Right cardiac atrium (tissue), 5 donors: ENCODE measurements around the gene PEPD. TPM values are rescaled to one million over a fixed set of nuclear protein-coding genes. Genes with fewer than 3 reads are reported as not detected.
A peak's percentile ranks its signal among the peaks of the same experiment; 100 is the strongest.

Experiments
- ATAC-seq, 2 donors: fragments of 200-7000 bp; cut with Tn5 transposase; one replicate each; pipeline versions ENCODE4 v1.8.0 to v1.9.1; 2020; ENCODE audit warnings: moderate library complexity in 2 of 2, mild to moderate bottlenecking in 1 of 2
- DNase-seq, 3 donors: peaks; one replicate each; pipeline ENCODE4 v3.0.0-alpha.2; 2020
- H3K27ac ChIP-seq: one replicate; pipeline ENCODE4 v1.5.1; 2013; ENCODE audit warnings: mild to moderate bottlenecking, low read length, control low read depth, moderate library complexity
- H3K27me3 ChIP-seq: one replicate; pipeline ENCODE4 v1.6.1; 2013; ENCODE audit not compliant: control insufficient read depth, insufficient read depth
- H3K4me1 ChIP-seq: one replicate; pipeline ENCODE4 v1.6.1; 2013; ENCODE audit warnings: low read length; ENCODE audit not compliant: control insufficient read depth, insufficient read depth
- H3K4me3 ChIP-seq: one replicate; pipeline ENCODE4 v1.5.1; 2013; ENCODE audit warnings: low read length, control low read depth
- H3K9me3 ChIP-seq: one replicate; pipeline ENCODE4 v1.6.1; 2013; ENCODE audit warnings: low read length; ENCODE audit not compliant: control insufficient read depth
- WGBS: extraction: QIAGEN DNeasy Blood & Tissue Kit; methylation state at CpG from one replicate; pipeline ENCODE4 v1.1.7; 2013; 5-methylcytosine and 5-hydroxymethylcytosine counted together
- intact Hi-C, 4 donors: fragments of 100-400 bp; cut with DNase I; formaldehyde crosslinking; loops; one replicate each; pipeline versions ENCODE4 v1.11.0 to v1.14.0; 2022 to 2023
- polyA plus RNA-seq: library from polyadenylated mRNA; stranded (reverse); fragments of 200-250 nt; gene quantifications from one replicate; pipeline ENCODE4 v1.2.3, GENCODE V29; 2013
- total RNA-seq, 4 donors: library from RNA; stranded (reverse); fragmentation: NEBNext Ultra II Directional; extraction: Animal tissue kit (Norgen Biotek cat#: 25700); gene quantifications; one replicate each; pipeline ENCODE4 v1.2.1, GENCODE V29; 2021
- donor health status: healthy with polysubstance abuse.
- donor health status: DM: no; HTN: yes; CAD: no.
- donor health status: DM: no; HTN: no; CAD: no.
- donor health status: DM: no; HTN: yes; CAD: no; lungs with severe emphysema.
- donor health status: DM: yes; HTN: yes; CAD: no.

PEPD gene
- total and polyA plus RNA-seq, 5 donors, result 27.7 to 37.5 (median 34.4) TPM

- Histone ChIP-seq H3K27ac (no peak overlapping the region), H3K27me3 (no peaks in the 10 kb centered on the region), H3K4me1 (peaks cover 3% of the 10 kb centered on the region), H3K9me3 (no peaks in the 10 kb centered on the region), H3K4me3 (no peak overlapping the region)
- ATAC-seq (no peak), DNase-seq (peak in 2 of 3 donors; percentile 13 to 39)
- intact Hi-C loops, result no loop called here
- WGBS, result 90% methylated on average over 13 of the region's 13 CpGs
Measured at GRCh38 chr19:33511346-33511745, 10.2 kb downstream of the PEPD start.

GRCh38 chr19:33510462-33511194 lies 11.0 kb downstream of the PEPD start:
- 90% methylated on average over 11 of the region's 11 CpGs for WGBS
- Histone ChIP-seq H3K27me3 (no peaks in the 10 kb centered on the region), H3K27ac (no peak overlapping the region), H3K4me3 (no peak overlapping the region), H3K9me3 (no peaks in the 10 kb centered on the region), H3K4me1 (peaks cover 3% of the 10 kb centered on the region)
- ATAC-seq (no peak), DNase-seq (peak in 1 of 3 donors; percentile 13)
- intact Hi-C loops, result no loop called here

GRCh38 chr19:33509774-33510173 lies 11.8 kb downstream of the PEPD start:
- WGBS, result 97% methylated on average over 15 of the region's 15 CpGs

DNA sequence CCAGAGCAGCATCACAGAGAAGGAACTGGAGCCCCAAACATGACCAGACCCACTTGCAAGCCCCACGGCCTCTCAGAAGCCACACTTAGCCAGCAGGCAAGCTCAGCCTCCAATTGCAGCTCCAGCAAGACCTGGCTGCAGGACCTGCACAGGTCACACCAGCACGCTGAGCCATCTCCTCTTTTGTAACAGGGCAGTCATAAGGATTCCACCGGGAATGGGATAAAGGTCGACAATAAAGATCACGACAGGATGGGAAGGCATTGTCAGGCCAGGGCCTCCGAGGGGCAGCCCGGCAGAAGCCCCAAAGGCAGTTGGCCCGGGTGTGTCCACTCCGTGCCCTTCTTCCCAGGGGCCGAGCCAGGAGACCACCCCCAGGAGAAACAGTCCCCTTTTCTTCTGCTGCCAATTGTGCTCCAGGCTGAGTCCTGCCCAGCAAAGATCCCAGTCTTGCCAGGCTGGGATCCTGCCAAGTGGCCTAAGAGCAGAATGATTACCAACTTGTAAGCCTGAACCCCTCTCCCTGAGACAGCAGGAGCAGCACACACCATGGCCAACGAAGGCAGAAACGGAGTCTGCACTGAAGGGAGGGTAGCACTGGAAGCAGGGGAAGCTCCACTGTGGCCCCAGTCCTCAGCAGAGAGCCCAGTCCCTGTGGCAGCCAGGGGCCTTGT lies 12.5 kb downstream of the PEPD start:
- Histone ChIP-seq H3K9me3 (no peaks in the 10 kb centered on the region), H3K4me3 (no peak overlapping the region), H3K4me1 (peaks cover 3% of the 10 kb centered on the region), H3K27me3 (no peaks in the 10 kb centered on the region), H3K27ac (no peak overlapping the region)
- ATAC-seq (no peak), DNase-seq (peak in 2 of 3 donors; percentile 11 to 16)
- 88% methylated on average over 12 of the region's 12 CpGs for WGBS
- intact Hi-C loops, result no loop called here

More at GRCh38 chr19:33509774-33510173, 11.8 kb downstream of the PEPD start:
- H3K4me1 ChIP-seq, result peaks cover 3% of the 10 kb centered on the region
- H3K27ac ChIP-seq, result no peak overlapping the region
- no peak for ATAC-seq
- intact Hi-C loops, result no loop called here
- H3K9me3 ChIP-seq, result no peaks in the 10 kb centered on the region
- no peak overlapping the region for H3K4me3 ChIP-seq
- H3K27me3 ChIP-seq, result no peaks in the 10 kb centered on the region
- DNase-seq, result peak in 1 of 3 donors; percentile 37

DNA sequence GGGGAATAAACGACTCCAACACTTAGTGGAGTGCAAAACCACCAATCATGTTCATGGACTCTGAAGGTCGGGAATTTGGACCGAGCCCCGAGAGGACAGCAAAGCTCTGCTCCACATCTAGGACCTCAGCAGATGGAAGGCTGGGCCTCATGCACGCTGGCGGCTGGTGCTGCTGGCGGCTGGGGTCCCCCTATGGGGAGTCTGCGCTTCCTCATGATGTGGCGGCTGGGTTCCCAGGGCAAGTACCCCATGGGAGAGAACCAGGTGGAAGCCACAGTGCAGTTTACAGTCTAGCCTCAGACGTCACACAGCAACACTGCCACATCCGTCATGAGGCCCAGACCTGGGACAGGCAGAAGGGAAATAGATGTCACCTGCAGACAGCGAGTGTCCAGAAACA lies 13.2 kb downstream of the PEPD start:
- ATAC-seq, result no peak
- intact Hi-C loops, result no loop called here

GRCh38 chr19:33508009-33508408 lies 13.6 kb downstream of the PEPD start:
- Histone ChIP-seq H3K4me3 (no peak overlapping the region), H3K9me3 (no peaks in the 10 kb centered on the region), H3K27ac (no peak overlapping the region), H3K27me3 (no peaks in the 10 kb centered on the region), H3K4me1 (peaks cover 3% of the 10 kb centered on the region)
- DNase-seq (peak in 1 of 3 donors; percentile 7), ATAC-seq (no peak)
- WGBS, result 85% methylated on average over 7 of the region's 7 CpGs
- intact Hi-C loops, result no loop called here

More for the DNA sequence above, 13.2 kb downstream of the PEPD start:
- no peak overlapping the region for H3K4me3 ChIP-seq
- WGBS, result 94% methylated on average over 12 of the region's 12 CpGs
- no peak overlapping the region for H3K27ac ChIP-seq
- H3K4me1 ChIP-seq, result peaks cover 3% of the 10 kb centered on the region
- peak in 2 of 3 donors; percentile 6 to 31 for DNase-seq
- no peaks in the 10 kb centered on the region for H3K9me3 ChIP-seq
- no peaks in the 10 kb centered on the region for H3K27me3 ChIP-seq

- DNase-seq (peak in 1 of 3 donors; percentile 34), ATAC-seq (peak; percentile 30 to 47)
- intact Hi-C loops, result no loop called here
- 60% methylated on average over 24 of the region's 24 CpGs for WGBS
- Histone ChIP-seq H3K27ac (no peak overlapping the region), H3K9me3 (no peaks in the 10 kb centered on the region), H3K4me1 (peaks cover 3% of the 10 kb centered on the region), H3K27me3 (no peaks in the 10 kb centered on the region), H3K4me3 (no peak overlapping the region)
Measured at GRCh38 chr19:33507021-33507956, 14.3 kb downstream of the PEPD start.

DNA sequence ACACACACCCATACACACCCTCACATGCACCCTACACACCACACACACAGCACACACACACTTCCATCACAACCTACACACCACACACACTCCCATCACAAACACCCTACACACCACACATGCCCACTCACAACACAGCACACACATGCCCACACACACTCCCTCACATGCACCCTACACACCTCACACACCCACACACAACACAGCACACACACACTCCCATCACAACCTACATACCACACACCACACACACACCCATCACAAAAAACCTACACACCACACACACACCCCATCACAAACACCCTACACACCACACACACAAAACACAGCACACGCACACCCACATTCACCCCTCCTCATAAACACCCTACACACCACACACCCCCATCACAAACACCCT lies 15.1 kb downstream of the PEPD start:
- intact Hi-C loops, result no loop called here
- Histone ChIP-seq H3K27me3 (no peaks in the 10 kb centered on the region), H3K4me3 (no peak overlapping the region), H3K4me1 (peaks cover 3% of the 10 kb centered on the region), H3K9me3 (no peaks in the 10 kb centered on the region), H3K27ac (no peak overlapping the region)
- ATAC-seq (no peak), DNase-seq (no peak)
- WGBS, result 98% methylated on average over 1 of the region's 1 CpG

- 98% methylated on average over 1 of the region's 1 CpG for WGBS
- Histone ChIP-seq H3K27ac (no peak overlapping the region), H3K4me1 (peaks cover 3% of the 10 kb centered on the region), H3K27me3 (no peaks in the 10 kb centered on the region), H3K4me3 (no peak overlapping the region), H3K9me3 (no peaks in the 10 kb centered on the region)
- ATAC-seq (no peak), DNase-seq (peak in 1 of 3 donors; percentile 6)
- intact Hi-C loops, result no loop called here
Measured at GRCh38 chr19:33505823-33506222, 15.8 kb downstream of the PEPD start.

DNA sequence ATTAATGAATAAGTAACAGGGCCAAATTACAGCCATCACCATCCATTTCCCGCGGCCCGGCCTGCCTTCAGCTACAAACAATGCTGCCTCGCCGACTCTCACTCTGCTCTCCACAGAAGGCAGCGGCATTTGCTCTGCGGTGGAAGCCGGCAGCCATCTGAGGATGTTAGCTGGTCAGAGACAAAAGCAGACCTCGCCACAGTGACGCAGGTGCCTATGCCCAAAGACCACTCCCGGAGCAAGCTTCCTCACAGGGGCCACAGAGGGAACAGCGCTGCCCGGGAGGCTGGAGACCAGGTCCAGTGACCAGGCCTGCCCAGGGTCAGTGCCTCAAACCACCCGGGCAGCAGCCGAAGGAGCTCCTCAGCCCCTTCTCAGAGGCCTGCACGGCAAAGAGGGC lies 16.4 kb downstream of the PEPD start:
- WGBS, result 90% methylated on average over 16 of the region's 16 CpGs
- Histone ChIP-seq H3K4me3 (no peak overlapping the region), H3K9me3 (no peaks in the 10 kb centered on the region), H3K27me3 (no peaks in the 10 kb centered on the region), H3K27ac (no peak overlapping the region), H3K4me1 (peaks cover 3% of the 10 kb centered on the region)
- ATAC-seq (no peak), DNase-seq (no peak)
- intact Hi-C loops, result no loop called here

- DNase-seq (no peak), ATAC-seq (no peak)
- H3K9me3 ChIP-seq, result no peaks in the 10 kb centered on the region
- intact Hi-C loops, result no loop called here
- no peak overlapping the region for H3K27ac ChIP-seq
- peaks cover 3% of the 10 kb centered on the region for H3K4me1 ChIP-seq
- H3K4me3 ChIP-seq, result no peak overlapping the region
- H3K27me3 ChIP-seq, result no peaks in the 10 kb centered on the region
- WGBS, result 74% methylated on average over 5 of the region's 5 CpGs
Measured at GRCh38 chr19:33504058-33504444, 17.5 kb downstream of the PEPD start.
